Measurements from ENCODE around the gene IL4R. TPM values are rescaled to one million over a fixed set of nuclear protein-coding genes. Genes with fewer than 3 reads are reported as not detected.
A peak's percentile ranks its signal among the peaks of the same experiment; 100 is the strongest.

Gene IL4R
- total RNA-seq, 1 donor from 2014 or later, result 434 TPM

DNA sequence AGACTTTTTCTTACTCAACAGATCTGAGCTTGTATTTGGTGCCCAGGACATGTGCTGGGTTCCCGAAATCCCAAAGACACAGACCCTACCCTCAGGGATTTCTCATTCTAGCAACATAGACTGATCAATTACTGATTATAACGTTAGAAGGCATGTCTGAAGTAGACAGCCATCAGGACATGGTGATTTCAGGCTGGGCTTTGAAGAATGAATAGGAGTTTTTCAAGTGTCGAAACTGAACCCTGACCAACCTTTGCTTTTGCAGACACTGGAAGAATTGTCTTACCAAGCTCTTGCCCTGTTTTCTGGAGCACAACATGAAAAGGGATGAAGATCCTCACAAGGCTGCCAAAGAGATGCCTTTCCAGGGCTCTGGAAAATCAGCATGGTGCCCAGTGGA, 48.2 kb downstream of the IL4R start:
- no peak for DNase-seq (ENCODE audit: low spot score)
- Mint-ChIP-seq H3K9me3 (no peaks in the 10 kb centered on the region), H3K27ac (peak overlapping the region; percentile 66), H3K4me1 (ENCODE audit: low read depth) (peaks cover 44% of the 10 kb centered on the region), H3K36me3 (ENCODE audit: low read depth) (peaks cover 89% of the 10 kb centered on the region), H3K4me3 (ENCODE audit: low read depth) (no peak overlapping the region), H3K27me3 (ENCODE audit: low read depth) (no peaks in the 10 kb centered on the region)
- intact Hi-C loops (cut with micrococcal nuclease), result loop anchor here (10.0 kb wide), 1 partner anchor 767 kb away; no protein-coding TSS in a partner anchor

DNA sequence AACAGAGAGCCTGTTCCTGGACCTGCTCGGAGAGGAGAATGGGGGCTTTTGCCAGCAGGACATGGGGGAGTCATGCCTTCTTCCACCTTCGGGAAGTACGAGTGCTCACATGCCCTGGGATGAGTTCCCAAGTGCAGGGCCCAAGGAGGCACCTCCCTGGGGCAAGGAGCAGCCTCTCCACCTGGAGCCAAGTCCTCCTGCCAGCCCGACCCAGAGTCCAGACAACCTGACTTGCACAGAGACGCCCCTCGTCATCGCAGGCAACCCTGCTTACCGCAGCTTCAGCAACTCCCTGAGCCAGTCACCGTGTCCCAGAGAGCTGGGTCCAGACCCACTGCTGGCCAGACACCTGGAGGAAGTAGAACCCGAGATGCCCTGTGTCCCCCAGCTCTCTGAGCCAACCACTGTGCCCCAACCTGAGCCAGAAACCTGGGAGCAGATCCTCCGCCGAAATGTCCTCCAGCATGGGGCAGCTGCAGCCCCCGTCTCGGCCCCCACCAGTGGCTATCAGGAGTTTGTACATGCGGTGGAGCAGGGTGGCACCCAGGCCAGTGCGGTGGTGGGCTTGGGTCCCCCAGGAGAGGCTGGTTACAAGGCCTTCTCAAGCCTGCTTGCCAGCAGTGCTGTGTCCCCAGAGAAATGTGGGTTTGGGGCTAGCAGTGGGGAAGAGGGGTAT, 48.9 kb downstream of the IL4R start:
- Mint-ChIP-seq H3K27me3 (ENCODE audit: low read depth) (no peaks in the 10 kb centered on the region), H3K36me3 (ENCODE audit: low read depth) (peaks cover 83% of the 10 kb centered on the region), H3K4me1 (ENCODE audit: low read depth) (peaks cover 49% of the 10 kb centered on the region), H3K4me3 (ENCODE audit: low read depth) (no peak overlapping the region), H3K27ac (peak overlapping the region; percentile 66), H3K9me3 (no peaks in the 10 kb centered on the region)
- no peak for DNase-seq (ENCODE audit: low spot score)
- intact Hi-C loops (cut with micrococcal nuclease), result loop anchor here (10.0 kb wide), 1 partner anchor 768 kb away; no protein-coding TSS in a partner anchor

DNA sequence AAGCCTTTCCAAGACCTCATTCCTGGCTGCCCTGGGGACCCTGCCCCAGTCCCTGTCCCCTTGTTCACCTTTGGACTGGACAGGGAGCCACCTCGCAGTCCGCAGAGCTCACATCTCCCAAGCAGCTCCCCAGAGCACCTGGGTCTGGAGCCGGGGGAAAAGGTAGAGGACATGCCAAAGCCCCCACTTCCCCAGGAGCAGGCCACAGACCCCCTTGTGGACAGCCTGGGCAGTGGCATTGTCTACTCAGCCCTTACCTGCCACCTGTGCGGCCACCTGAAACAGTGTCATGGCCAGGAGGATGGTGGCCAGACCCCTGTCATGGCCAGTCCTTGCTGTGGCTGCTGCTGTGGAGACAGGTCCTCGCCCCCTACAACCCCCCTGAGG, 49.5 kb downstream of the IL4R start:
- H3K4me3 Mint-ChIP-seq (ENCODE audit: low read depth), result no peak overlapping the region
- H3K9me3 Mint-ChIP-seq, result no peaks in the 10 kb centered on the region
- intact Hi-C loops (cut with micrococcal nuclease), result loop anchor here (10.0 kb wide), 1 partner anchor 768 kb away; no protein-coding TSS in a partner anchor
- peaks cover 55% of the 10 kb centered on the region for H3K4me1 Mint-ChIP-seq (ENCODE audit: low read depth)
- no peak for DNase-seq (ENCODE audit: low spot score)
- H3K27ac Mint-ChIP-seq, result peak overlapping the region; percentile 88
- peaks cover 78% of the 10 kb centered on the region for H3K36me3 Mint-ChIP-seq (ENCODE audit: low read depth)
- H3K27me3 Mint-ChIP-seq (ENCODE audit: low read depth), result no peaks in the 10 kb centered on the region

DNA sequence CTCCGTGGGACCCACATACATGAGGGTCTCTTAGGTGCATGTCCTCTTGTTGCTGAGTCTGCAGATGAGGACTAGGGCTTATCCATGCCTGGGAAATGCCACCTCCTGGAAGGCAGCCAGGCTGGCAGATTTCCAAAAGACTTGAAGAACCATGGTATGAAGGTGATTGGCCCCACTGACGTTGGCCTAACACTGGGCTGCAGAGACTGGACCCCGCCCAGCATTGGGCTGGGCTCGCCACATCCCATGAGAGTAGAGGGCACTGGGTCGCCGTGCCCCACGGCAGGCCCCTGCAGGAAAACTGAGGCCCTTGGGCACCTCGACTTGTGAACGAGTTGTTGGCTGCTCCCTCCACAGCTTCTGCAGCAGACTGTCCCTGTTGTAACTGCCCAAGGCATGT, 50.0 kb downstream of the IL4R start:
- intact Hi-C loops (cut with micrococcal nuclease), result loop anchor here (10.0 kb wide), 1 partner anchor 769 kb away; no protein-coding TSS in a partner anchor
- Mint-ChIP-seq H3K4me3 (ENCODE audit: low read depth) (no peak overlapping the region), H3K27ac (peak overlapping the region; percentile 88), H3K27me3 (ENCODE audit: low read depth) (no peaks in the 10 kb centered on the region), H3K9me3 (no peaks in the 10 kb centered on the region), H3K4me1 (ENCODE audit: low read depth) (peaks cover 59% of the 10 kb centered on the region), H3K36me3 (ENCODE audit: low read depth) (peaks cover 72% of the 10 kb centered on the region)
- DNase-seq (ENCODE audit: low spot score), result no peak

DNA sequence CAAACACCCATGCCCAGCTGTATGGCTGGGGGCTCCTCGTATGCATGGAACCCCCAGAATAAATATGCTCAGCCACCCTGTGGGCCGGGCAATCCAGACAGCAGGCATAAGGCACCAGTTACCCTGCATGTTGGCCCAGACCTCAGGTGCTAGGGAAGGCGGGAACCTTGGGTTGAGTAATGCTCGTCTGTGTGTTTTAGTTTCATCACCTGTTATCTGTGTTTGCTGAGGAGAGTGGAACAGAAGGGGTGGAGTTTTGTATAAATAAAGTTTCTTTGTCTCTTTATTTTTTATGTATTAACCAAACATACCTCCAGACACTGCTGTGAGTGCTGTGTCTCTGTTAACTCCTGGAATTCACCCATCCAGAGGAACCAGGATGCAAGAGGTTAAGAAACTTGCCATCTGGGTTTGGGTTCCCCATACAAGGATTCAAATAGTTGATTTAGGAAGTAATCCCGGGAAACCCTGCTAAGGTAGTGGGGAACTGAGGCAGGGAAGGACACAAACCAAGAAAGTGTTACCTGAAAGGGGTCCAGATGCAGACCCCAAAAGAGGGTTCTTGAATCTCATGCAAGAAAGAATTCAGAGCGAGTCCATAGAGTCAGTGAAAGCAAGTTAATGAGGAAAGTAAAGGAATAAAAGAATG, 50.8 kb downstream of the IL4R start:
- no peak for DNase-seq (ENCODE audit: low spot score)
- Mint-ChIP-seq H3K27ac (peak overlapping the region; percentile 88), H3K4me3 (ENCODE audit: low read depth) (no peak overlapping the region), H3K4me1 (ENCODE audit: low read depth) (peaks cover 67% of the 10 kb centered on the region), H3K36me3 (ENCODE audit: low read depth) (peaks cover 66% of the 10 kb centered on the region), H3K9me3 (peaks cover 3% of the 10 kb centered on the region), H3K27me3 (ENCODE audit: low read depth) (no peaks in the 10 kb centered on the region)
- intact Hi-C loops (cut with micrococcal nuclease), result loop anchor here (10.0 kb wide), 1 partner anchor 770 kb away; no protein-coding TSS in a partner anchor

DNA sequence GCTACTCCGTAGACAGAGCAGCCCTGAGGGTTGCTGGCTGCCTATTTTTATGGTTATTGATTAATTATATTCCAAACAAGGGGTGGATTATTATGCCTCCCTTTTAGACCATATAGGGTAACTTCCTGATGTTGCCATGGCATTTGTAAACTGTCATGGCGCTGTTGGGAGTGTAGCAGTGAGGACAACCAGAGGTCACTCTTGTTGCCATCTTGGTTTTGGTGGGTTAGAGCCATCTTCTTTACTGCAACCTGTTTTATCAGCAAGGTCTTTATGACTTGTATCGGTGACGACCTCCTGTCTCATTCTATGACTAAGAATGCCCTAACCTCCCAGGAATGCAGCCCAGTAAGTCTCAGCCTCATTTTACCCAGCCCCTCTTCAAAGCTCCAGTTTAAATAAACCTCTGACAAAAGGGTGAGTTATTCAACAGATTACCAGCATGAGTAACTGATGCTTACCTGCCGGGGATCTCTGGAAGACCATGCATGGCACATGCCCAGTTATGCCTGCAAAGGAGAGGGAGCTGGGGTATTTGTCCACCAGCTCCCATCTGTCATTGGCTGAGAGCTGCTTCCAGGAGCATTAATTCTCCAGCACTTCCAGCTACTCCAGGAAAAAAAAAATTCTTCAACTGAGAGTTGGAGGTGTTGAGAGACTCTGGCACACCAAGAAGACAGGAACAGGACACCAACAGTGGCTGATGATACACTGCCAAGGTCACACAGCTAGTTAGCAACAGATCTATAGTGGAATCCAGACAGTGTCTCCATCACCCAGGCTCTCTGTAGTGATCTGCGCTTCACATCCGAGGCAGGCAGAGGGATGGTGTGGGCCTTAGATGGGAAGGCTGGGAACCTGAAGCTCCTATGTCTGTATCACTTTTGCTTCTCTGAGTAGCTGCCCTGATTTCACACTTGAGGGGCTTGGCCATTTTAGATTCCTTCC, 51.6 kb downstream of the IL4R start:
- peak overlapping the region; percentile 81 for H3K27ac Mint-ChIP-seq
- no peak overlapping the region for H3K4me3 Mint-ChIP-seq (ENCODE audit: low read depth)
- DNase-seq (ENCODE audit: low spot score), result no peak

DNA sequence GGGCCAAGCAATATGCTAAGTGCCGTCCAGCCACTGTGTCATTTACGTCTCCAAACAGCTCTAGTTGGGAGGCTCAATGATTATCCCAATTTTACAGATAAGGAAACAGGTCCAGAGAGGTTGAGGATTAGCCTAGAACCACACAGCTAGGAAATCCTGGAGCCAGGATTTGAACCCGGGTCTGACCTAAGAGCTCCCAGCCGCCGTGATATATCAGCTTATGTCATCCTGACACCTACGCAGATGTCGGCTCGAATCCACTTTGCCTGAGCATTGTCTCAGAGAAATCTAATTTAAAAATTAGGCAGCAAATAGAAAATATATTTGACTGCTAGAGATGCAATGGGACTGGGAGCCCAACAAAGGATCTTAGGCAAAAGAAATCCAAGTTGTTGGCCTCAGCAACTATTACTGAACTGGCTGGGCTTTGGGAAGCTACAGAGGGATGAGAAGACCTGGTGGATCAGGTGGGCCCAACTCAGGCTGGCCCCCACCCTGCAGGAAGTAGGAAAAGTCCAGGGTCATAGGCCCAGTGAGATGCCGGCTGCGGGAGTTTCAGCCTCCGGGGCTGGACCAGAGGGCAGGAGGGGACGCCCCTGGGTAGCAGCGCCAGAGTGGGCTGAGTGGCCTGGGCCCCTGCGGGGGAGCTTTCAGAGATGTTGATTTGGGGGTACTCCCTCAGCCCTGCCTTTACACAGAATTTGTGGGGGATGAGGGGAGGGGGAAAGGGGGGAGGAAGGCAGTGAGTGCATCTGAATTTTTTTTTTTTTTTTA, 53.1 kb downstream of the IL4R start:
- H3K4me3 Mint-ChIP-seq (ENCODE audit: low read depth), result no peak overlapping the region
- H3K4me1 Mint-ChIP-seq (ENCODE audit: low read depth), result peaks cover 73% of the 10 kb centered on the region
- peak overlapping the region; percentile 99 for H3K27ac Mint-ChIP-seq
- DNase-seq (ENCODE audit: low spot score), result peak; percentile 43
- intact Hi-C loops (cut with micrococcal nuclease), result loop anchor here (1.0 to 10.0 kb wide), 7 partner anchors 35 to 772 kb away; partner anchors contain the start of gene IL21R
- no peaks in the 10 kb centered on the region for H3K27me3 Mint-ChIP-seq (ENCODE audit: low read depth)
- H3K36me3 Mint-ChIP-seq (ENCODE audit: low read depth), result peaks cover 58% of the 10 kb centered on the region
- peaks cover 15% of the 10 kb centered on the region for H3K9me3 Mint-ChIP-seq

More for the DNA sequence above, 51.6 kb downstream of the IL4R start:
- intact Hi-C loops (cut with micrococcal nuclease), result loop anchor here (2.0 to 10.0 kb wide), 3 partner anchors 91 to 771 kb away; no protein-coding TSS in a partner anchor
- peaks cover 75% of the 10 kb centered on the region for H3K4me1 Mint-ChIP-seq (ENCODE audit: low read depth)
- no peaks in the 10 kb centered on the region for H3K27me3 Mint-ChIP-seq (ENCODE audit: low read depth)
- peaks cover 66% of the 10 kb centered on the region for H3K36me3 Mint-ChIP-seq (ENCODE audit: low read depth)
- peaks cover 11% of the 10 kb centered on the region for H3K9me3 Mint-ChIP-seq

DNA sequence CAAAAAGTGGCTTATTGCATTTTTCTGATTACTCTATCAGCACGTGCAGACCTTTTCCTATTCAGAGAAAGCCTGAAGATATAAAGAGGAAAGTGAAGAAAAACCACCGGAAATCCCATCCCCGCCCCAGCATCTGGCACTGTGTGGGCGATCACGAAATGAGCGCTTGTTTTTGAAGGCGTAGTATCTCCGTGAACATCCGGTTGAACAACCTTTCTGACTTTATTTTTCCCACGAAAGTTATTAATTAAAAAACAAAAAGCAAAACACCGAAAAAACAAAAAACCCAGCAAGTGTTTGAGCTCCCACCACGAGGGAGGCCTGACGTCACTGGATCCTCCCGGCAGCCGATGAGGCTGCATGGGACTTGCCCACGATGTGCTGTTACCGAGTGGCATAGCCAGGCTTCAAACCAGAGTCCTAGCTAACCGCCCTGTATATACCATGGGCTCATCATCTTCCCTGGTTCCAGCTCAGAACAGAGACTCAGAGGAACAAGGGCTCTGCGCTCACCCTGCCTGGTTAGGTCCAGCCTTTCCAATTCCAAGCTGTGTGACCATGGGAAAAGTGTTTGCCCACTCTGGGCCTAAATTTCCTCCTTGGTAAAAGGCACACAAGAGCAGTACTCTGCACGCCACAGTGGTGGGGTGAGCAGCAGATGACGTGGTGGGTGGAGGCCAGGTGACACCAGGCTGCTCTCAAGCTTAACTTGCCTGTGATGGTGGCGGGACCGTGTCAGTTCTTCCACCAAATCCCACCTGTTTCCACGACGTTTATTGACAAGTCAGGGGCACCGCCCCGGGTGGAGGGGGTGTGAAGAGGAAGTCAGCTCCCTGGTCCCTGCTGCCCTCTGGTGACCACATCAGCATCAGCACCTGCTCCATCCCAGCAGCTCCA, 53.9 kb downstream of the IL4R start:
- H3K9me3 Mint-ChIP-seq, result peaks cover 15% of the 10 kb centered on the region
- no peaks in the 10 kb centered on the region for H3K27me3 Mint-ChIP-seq (ENCODE audit: low read depth)
- intact Hi-C loops (cut with micrococcal nuclease), result loop anchor here (1.0 to 10.0 kb wide), 8 partner anchors 35 to 773 kb away; partner anchors contain the start of gene IL21R
- peaks cover 50% of the 10 kb centered on the region for H3K36me3 Mint-ChIP-seq (ENCODE audit: low read depth)
- peak overlapping the region; percentile 53 for H3K4me3 Mint-ChIP-seq (ENCODE audit: low read depth)
- peak; percentile 81 for DNase-seq (ENCODE audit: low spot score)
- H3K27ac Mint-ChIP-seq, result peak overlapping the region; percentile 99
- H3K4me1 Mint-ChIP-seq (ENCODE audit: low read depth), result peaks cover 65% of the 10 kb centered on the region

DNA sequence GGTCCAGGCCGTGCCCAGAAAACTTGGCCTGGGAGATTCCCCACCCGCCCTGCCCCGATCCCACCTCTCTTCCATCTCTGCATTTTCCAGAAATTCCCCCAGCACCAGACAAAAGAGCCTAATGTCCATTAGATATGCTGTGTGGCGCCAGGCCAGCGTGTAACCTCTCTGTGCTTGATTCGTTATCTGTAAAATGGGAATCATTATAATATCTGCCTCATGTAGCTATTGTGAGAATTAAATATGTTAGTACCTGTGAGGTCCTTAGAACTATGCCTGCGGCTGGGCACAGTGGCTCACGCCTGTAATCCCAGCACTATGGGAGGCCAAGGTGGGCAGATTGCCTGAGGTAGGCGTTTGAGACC, 54.6 kb downstream of the IL4R start:
- Mint-ChIP-seq H3K27ac (peak overlapping the region; percentile 99), H3K27me3 (ENCODE audit: low read depth) (no peaks in the 10 kb centered on the region), H3K36me3 (ENCODE audit: low read depth) (peaks cover 44% of the 10 kb centered on the region), H3K4me1 (ENCODE audit: low read depth) (peaks cover 64% of the 10 kb centered on the region), H3K9me3 (peaks cover 15% of the 10 kb centered on the region), H3K4me3 (ENCODE audit: low read depth) (peak overlapping the region; percentile 53)
- intact Hi-C loops (cut with micrococcal nuclease), result loop anchor here (2.0 to 10.0 kb wide), 2 partner anchors 58 to 774 kb away; no protein-coding TSS in a partner anchor
- DNase-seq (ENCODE audit: low spot score), result no peak

DNA sequence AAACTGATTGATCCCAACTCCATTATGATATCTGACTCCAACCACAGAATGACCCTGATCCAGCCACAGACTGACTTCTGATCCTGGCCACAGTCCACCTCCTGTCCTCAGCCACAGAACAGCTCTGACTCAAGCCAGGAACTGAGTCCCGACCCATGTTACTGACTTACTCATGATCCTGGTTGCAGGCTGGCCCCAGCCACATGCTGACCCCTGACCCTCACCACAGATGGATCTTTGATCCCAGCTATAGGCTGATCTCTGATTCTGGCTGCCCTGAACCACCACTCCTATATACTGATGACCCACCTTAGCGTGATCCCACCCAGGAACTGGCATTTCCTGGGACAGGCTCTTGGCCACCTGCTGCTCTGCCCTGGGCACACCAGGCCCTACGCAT, 56.0 kb downstream of the IL4R start:
- Mint-ChIP-seq H3K4me3 (ENCODE audit: low read depth) (no peak overlapping the region), H3K4me1 (ENCODE audit: low read depth) (peaks cover 52% of the 10 kb centered on the region), H3K27me3 (ENCODE audit: low read depth) (no peaks in the 10 kb centered on the region), H3K27ac (peak overlapping the region; percentile 69), H3K36me3 (ENCODE audit: low read depth) (peaks cover 30% of the 10 kb centered on the region), H3K9me3 (peaks cover 15% of the 10 kb centered on the region)
- intact Hi-C loops (cut with micrococcal nuclease), result loop anchor here (2.0 to 10.0 kb wide), 2 partner anchors 57 to 775 kb away; no protein-coding TSS in a partner anchor
- DNase-seq (ENCODE audit: low spot score), result no peak

DNA sequence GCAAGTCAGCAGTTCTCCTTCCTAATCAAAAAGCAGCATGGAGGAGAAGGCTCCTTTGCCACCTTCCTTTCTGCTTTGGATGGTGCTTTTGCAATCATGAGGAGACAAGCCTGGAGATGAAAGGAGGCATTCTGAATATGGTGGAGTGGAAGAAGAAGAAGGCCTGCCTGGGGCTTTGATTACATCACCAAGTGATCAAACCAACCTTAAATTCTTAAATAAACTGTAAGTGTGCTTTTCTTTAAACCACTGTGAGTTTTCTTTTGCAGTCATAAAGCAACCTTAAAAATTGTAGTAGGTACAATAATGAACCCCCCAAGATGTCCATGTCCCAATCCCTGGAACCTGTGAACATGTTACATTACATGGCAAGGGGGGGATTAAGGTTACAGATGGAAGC, 56.5 kb downstream of the IL4R start:
- H3K36me3 Mint-ChIP-seq (ENCODE audit: low read depth), result peaks cover 25% of the 10 kb centered on the region
- DNase-seq (ENCODE audit: low spot score), result no peak
- peaks cover 47% of the 10 kb centered on the region for H3K4me1 Mint-ChIP-seq (ENCODE audit: low read depth)
- peaks cover 15% of the 10 kb centered on the region for H3K9me3 Mint-ChIP-seq
- H3K27me3 Mint-ChIP-seq (ENCODE audit: low read depth), result no peaks in the 10 kb centered on the region
- H3K27ac Mint-ChIP-seq, result peak overlapping the region; percentile 69
- no peak overlapping the region for H3K4me3 Mint-ChIP-seq (ENCODE audit: low read depth)
- intact Hi-C loops (cut with micrococcal nuclease), result no loop called here

All from activated T-helper 2 cell treated with anti-CD3 and anti-CD28 coated beads, Interferon-gamma antibody, Interleukin-2, Interleukin-4, amounts not matched to agents 10 μg/mL and 5 μg/mL and 100 μg/mL, durations not matched to agents 14 hours and 24 hours and 36 hours (primary cell).